Stimulated activated CD4-positive, alpha-beta T cell treated with anti-CD3 and anti-CD28 coated beads, Interleukin-15, amount 100 ng/mL, for 1 hour (primary cell): Measurements from ENCODE around the gene LRRC4C.
"Not testable (repeated sequence)": the region's sequence is repeated elsewhere in the genome, so short reads cannot be mapped to it uniquely, and the experiment has no call there.

ENCODE experiments used
- DNase-seq, 2 donors: peaks; one replicate each; pipeline ENCODE4 v3.0.0-alpha.2; 2020; ENCODE audit warnings: low read depth in 1 of 2, low spot score in 1 of 2

LRRC4C gene

GRCh38 chr11:41040474-41040873 is 419.0 kb downstream of the LRRC4C start:
- no peak for DNase-seq

- no peak for DNase-seq
These were observed 419.9 kb downstream of the LRRC4C start for GRCh38 chr11:41039592-41039991.

- no peak for DNase-seq
These were observed 427.8 kb downstream of the LRRC4C start for GRCh38 chr11:41031551-41032060.

GRCh38 chr11:41020259-41020658 is 439.2 kb downstream of the LRRC4C start:
- DNase-seq: no peak

- DNase-seq: not testable (repeated sequence)
These were observed 439.8 kb downstream of the LRRC4C start for GRCh38 chr11:41019666-41020065.

GRCh38 chr11:41018224-41018623 is 441.2 kb downstream of the LRRC4C start:
- no peak for DNase-seq

GRCh38 chr11:41010361-41011050 is 448.9 kb downstream of the LRRC4C start:
- DNase-seq: no peak

GRCh38 chr11:41005986-41006385 is 453.5 kb downstream of the LRRC4C start:
- no peak for DNase-seq

- DNase-seq: no peak
These were observed 455.8 kb downstream of the LRRC4C start for GRCh38 chr11:41003339-41004282.

GRCh38 chr11:40998920-40999319 is 460.5 kb downstream of the LRRC4C start:
- no peak for DNase-seq

GRCh38 chr11:40987776-40988435 is 471.5 kb downstream of the LRRC4C start:
- DNase-seq: no peak

GRCh38 chr11:40986320-40986719 is 473.1 kb downstream of the LRRC4C start:
- no peak for DNase-seq

- no peak for DNase-seq
These were observed 484.4 kb downstream of the LRRC4C start for GRCh38 chr11:40975076-40975475.

- no peak for DNase-seq
These were observed 485.2 kb downstream of the LRRC4C start for GRCh38 chr11:40974186-40974795.

GRCh38 chr11:40958707-40959106 is 500.7 kb downstream of the LRRC4C start:
- DNase-seq: no peak

GRCh38 chr11:40952479-40952878 is 507.0 kb downstream of the LRRC4C start:
- DNase-seq: no peak

GRCh38 chr11:40938002-40938401 is 521.5 kb downstream of the LRRC4C start:
- DNase-seq: no peak

GRCh38 chr11:40924915-40925314 is 534.5 kb downstream of the LRRC4C start:
- no peak for DNase-seq

- DNase-seq: no peak
These were observed 538.2 kb downstream of the LRRC4C start for GRCh38 chr11:40921246-40921645.

- not testable (repeated sequence) for DNase-seq
These were observed 548.7 kb downstream of the LRRC4C start for GRCh38 chr11:40910774-40911173.

GRCh38 chr11:40894501-40894900 is 565.0 kb downstream of the LRRC4C start:
- DNase-seq: no peak
